CD1c-positive myeloid dendritic cell (primary cell): ENCODE measurements around the gene TNNI2.
A peak's percentile ranks its signal among the peaks of the same experiment; 100 is the strongest.
"Not testable (repeated sequence)": the region's sequence is repeated elsewhere in the genome, so short reads cannot be mapped to it uniquely, and the experiment has no call there.

Source experiments
- DNase-seq: peaks from one replicate; pipeline ENCODE4 v3.0.0-alpha.2; 2016; ENCODE audit errors: extremely low spot score

TNNI2 gene

GRCh38 chr11:1838426-1839144 is at the start of gene TNNI2:
TNNI2 (plus strand) TSS chr11:1838981; CDS start chr11:1839697, 716 bp downstream.
- DNase-seq = no peak

GRCh38 chr11:1791912-1792311 is 46.9 kb upstream of the TNNI2 start:
- no peak for DNase-seq

GRCh38 chr11:1792461-1792860 is 46.3 kb upstream of the TNNI2 start:
- DNase-seq = peak; percentile 22

- no peak for DNase-seq
Measured at GRCh38 chr11:1793081-1793480, 45.7 kb upstream of the TNNI2 start.

GRCh38 chr11:1796413-1797011 is 42.3 kb upstream of the TNNI2 start:
- DNase-seq = no peak

- DNase-seq = no peak
Measured at GRCh38 chr11:1797391-1798125, 41.2 kb upstream of the TNNI2 start.

- no peak for DNase-seq
Measured at GRCh38 chr11:1803246-1803645, 35.5 kb upstream of the TNNI2 start.

- not testable (repeated sequence) for DNase-seq
Measured at GRCh38 chr11:1803835-1804519, 34.8 kb upstream of the TNNI2 start.

- no peak for DNase-seq
Measured at GRCh38 chr11:1805525-1805924, 33.3 kb upstream of the TNNI2 start.

- DNase-seq = no peak
Measured at GRCh38 chr11:1807264-1807995, 31.4 kb upstream of the TNNI2 start.

- peak; percentile 93 for DNase-seq
Measured at GRCh38 chr11:1810761-1811160, 28.0 kb upstream of the TNNI2 start.

GRCh38 chr11:1812274-1812673 is 26.5 kb upstream of the TNNI2 start:
- DNase-seq = no peak

GRCh38 chr11:1812801-1813200 is 26.0 kb upstream of the TNNI2 start:
- no peak for DNase-seq

GRCh38 chr11:1813356-1813755 is 25.4 kb upstream of the TNNI2 start:
- not testable (repeated sequence) for DNase-seq

GRCh38 chr11:1814691-1815090 is 24.1 kb upstream of the TNNI2 start:
- DNase-seq = no peak

- no peak for DNase-seq
Measured at GRCh38 chr11:1815311-1815710, 23.5 kb upstream of the TNNI2 start.

- DNase-seq = no peak
Measured at GRCh38 chr11:1815751-1816150, 23.0 kb upstream of the TNNI2 start.

- DNase-seq = no peak
Measured at GRCh38 chr11:1817000-1817399, 21.8 kb upstream of the TNNI2 start.

GRCh38 chr11:1817511-1817910 is 21.3 kb upstream of the TNNI2 start:
- no peak for DNase-seq

GRCh38 chr11:1819074-1819473 is 19.7 kb upstream of the TNNI2 start:
- no peak for DNase-seq

- DNase-seq = no peak
Measured at GRCh38 chr11:1820463-1821325, 18.1 kb upstream of the TNNI2 start.
